Coronary artery (tissue), 2 donors: ENCODE measurements around the gene METRNL.

Experiments
- DNase-seq: peaks from one replicate; pipeline ENCODE4 v3.0.0-alpha.2; 2017; ENCODE audit warnings: low spot score
- H3K27ac ChIP-seq, 2 donors: fragments of 200-600 bp; sonication (generic); one replicate each; pipeline ENCODE4 v1.5.1; 2016 to 2019
- H3K4me3 ChIP-seq: fragments of 200-600 bp; sonication (generic); 2 replicates; pipeline ENCODE4 v1.5.1; 2016; ENCODE audit warnings: mild to moderate bottlenecking, moderate library complexity
- TF ChIP-seq, protein P1 (sequence below): fragments of 200-600 bp; sonication (generic); IDR thresholded peaks from one replicate; pipeline ENCODE4 v1.5.1; 2019; ENCODE audit warnings: antibody characterized with exemption

Gene METRNL

DNA sequence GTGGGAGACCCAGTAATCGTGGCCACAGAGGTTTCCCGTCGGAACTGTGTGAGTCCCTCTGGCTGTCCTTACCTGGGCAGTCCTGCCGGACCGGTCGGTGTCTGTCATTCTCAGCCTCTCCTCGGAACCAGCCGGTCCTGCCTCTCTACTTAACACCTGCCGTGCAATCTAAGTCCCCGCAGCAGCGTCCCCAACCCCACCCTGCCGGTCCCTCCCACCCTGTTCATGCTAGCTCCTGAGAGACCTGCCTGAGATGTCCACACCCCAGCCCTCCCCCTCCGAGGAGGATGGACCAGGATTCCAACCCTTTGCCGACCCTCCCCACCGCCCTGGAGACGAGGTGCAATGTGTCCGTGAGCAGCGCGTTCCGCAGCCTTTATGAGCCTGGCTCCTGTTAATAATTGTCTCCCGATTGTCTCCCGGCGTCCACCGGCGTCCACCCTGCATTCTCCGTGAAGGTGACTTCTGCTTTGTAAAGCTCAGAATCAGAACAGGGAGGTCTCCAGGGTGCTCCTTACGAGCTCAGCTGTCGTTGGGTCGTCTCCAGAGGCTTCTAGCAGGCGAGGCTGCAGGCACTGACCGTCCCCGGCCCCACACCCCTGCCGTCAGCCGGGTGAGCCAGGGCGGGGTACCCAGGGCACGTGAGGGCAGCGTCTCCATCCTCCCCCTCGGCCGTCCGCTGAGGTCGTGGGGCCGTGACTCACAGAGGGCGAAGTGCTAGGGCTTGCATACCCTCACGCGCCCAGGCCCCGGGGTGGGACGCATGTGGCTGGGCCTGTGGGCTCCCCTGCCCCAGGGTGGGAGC is 10.1 kb downstream of the METRNL start:
- TF ChIP-seq, protein P1, sequence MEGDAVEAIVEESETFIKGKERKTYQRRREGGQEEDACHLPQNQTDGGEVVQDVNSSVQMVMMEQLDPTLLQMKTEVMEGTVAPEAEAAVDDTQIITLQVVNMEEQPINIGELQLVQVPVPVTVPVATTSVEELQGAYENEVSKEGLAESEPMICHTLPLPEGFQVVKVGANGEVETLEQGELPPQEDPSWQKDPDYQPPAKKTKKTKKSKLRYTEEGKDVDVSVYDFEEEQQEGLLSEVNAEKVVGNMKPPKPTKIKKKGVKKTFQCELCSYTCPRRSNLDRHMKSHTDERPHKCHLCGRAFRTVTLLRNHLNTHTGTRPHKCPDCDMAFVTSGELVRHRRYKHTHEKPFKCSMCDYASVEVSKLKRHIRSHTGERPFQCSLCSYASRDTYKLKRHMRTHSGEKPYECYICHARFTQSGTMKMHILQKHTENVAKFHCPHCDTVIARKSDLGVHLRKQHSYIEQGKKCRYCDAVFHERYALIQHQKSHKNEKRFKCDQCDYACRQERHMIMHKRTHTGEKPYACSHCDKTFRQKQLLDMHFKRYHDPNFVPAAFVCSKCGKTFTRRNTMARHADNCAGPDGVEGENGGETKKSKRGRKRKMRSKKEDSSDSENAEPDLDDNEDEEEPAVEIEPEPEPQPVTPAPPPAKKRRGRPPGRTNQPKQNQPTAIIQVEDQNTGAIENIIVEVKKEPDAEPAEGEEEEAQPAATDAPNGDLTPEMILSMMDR, result no peak
- peak overlapping the region; percentile 83 for H3K4me3 ChIP-seq
- no peak for DNase-seq
- peak overlapping the region; percentile 94 to 98 for H3K27ac ChIP-seq

DNA sequence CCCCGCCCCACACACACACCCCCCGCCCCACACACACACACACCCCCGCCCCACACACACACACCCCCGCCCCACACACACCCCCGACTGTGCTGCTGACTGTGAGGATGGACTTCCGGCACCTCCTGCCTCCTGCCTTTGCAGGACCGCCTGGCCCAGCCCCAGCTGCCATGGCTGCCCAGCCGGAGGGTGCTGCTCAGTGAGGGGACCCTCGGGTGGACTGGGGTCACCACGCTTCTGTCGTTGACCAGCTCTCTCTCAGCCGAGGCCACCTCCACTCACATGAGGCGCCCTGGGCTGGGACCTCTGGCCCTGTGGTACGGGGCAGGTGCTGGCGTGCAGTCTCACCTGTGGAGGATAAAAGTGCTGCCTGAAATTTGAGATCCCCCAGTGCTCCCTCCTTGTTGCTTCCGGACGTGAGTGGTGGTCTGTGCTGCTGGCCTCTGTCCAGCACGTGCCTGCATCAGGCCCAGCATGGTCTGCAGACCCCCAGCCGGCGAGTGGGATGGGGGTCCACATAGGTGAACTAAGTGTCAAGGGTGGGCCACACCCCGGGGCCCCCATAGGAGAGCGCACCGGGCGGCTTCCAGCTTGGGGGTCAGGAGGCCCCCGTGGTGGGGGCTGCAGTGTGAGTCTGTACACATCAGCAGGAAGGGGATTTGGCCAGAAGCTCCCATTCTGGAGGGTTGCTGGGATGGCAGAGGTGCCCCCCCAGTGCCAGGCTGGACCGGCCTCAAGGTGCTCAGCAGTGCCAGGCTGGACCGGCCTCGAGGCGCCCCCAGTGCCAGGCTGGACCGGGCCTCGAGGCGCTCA is 11.2 kb downstream of the METRNL start:
- Histone ChIP-seq H3K4me3 (peak overlapping the region; percentile 27), H3K27ac (peak overlapping the region; percentile 60 to 94)
- no peak for DNase-seq
- TF ChIP-seq, protein P1, result no peak

DNA sequence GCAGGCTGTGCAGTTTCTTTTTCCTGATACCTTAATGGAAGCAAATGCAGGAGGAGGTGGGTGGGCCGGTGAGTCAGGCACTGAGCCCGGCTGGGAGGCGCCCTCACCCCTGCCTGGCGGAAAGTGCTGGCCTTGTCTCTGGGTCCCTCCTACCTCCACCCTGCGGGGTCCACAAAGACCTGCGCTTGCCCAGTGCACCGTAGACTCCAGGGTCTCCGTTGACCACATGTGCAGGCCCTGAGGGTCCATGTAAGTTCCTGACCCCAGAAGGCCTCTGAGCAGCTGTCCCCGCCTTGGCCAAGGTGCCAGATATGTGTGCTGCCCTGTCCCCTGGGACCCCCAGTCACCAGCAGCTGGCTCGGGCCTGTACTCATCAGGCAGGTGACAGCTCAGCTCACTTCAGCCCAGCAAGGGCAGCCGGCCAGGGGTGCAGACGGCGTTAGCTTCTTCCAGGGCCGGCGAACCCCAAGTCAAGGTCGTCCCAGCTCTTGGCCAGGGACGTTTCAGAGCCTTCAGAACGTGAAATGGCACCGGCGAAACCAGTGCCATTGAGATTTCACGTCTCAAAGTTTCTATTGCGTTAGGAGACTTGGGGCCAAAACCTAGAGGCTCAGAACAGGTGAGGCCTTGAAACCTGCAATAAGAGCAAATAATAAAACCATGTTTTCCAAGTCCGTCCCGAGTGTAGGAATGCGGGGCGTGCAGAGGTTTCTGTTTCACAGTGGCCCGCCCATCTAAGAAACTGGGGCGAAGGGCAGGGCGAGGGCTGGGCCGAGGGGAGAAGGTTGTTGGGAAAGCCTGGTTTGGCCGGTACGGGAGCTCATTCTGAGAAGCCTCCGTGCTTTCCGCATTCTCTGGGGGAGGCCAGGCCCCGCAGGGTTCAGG is 12.1 kb downstream of the METRNL start:
- no peak for DNase-seq
- Histone ChIP-seq H3K27ac (peak overlapping the region; percentile 60 to 94), H3K4me3 (peak overlapping the region; percentile 27)
- TF ChIP-seq, protein P1, result no peak

DNA sequence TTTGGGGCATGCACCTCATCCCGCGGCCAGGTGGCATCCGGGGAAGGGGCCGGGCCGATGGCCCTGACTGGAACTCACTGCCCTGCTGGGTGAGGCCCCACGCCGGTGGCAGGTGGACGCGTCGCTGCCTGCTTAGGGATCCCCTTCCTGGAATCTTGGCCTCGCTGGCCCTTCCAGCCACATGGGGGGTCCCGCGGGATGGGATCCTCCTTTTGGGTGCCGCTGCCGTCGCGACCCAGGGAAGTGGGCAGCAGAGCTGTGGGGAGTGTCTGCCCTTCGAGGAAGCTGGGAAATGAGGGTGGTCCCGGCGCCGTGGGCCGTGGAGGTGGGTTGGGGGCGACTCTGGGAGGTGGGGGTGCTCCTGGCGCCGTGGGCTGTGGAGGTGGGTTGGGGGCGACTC is 12.8 kb downstream of the METRNL start:
- peak overlapping the region; percentile 27 for H3K4me3 ChIP-seq
- H3K27ac ChIP-seq, result peak overlapping the region; percentile 60 to 94

DNA sequence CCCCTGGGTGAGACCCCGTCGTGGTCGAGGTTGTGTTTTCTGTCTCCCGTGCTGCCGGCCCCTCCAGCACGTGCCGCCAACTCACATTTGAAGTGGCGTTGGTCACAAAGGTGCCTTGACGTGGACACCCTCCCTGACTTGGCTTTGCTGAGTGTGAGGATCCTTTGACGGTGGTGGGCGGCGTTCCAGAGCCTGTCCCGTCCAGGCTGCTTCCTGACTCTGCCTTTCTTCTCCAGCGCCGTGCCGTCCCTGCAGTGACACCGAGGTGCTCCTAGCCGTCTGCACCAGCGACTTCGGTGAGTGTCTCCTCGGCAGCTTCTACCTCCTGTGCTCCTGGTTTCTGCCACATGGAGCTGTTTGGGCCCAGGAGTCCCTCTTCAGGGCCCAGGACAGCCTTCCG is 13.5 kb downstream of the METRNL start:
- TF ChIP-seq, protein P1, result no peak
- DNase-seq, result no peak
- Histone ChIP-seq H3K27ac (peak overlapping the region; percentile 23 to 94), H3K4me3 (no peak overlapping the region)

More for the DNA sequence above, 12.8 kb downstream of the METRNL start:
- TF ChIP-seq, protein P1, result no peak
- DNase-seq, result no peak

DNA sequence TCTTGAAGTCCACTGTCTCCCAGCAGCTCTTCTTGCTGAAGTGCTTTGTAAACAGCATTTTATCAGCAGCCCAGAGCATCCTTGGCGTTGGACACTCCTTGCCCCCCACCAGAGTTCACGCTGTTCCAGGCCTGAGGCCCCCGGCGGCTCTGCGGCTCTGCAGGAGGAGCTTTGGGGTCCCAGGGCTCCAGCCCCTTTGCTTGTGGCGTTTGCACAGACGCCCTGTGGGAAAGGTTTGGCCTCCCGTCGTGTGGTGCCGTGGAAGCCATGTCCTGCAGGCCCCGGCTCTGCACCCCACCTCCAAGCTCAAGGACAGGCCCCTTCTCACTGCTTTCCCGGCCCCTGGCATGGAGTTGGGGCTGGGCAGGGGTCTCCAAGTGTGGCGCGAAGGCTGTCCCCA is 14.1 kb downstream of the METRNL start:
- Histone ChIP-seq H3K27ac (peak overlapping the region; percentile 23 to 94), H3K4me3 (no peak overlapping the region)
- no peak for DNase-seq
- TF ChIP-seq, protein P1, result no peak
